ENCODE results near the gene FSCN2.

Gene FSCN2

DNA sequence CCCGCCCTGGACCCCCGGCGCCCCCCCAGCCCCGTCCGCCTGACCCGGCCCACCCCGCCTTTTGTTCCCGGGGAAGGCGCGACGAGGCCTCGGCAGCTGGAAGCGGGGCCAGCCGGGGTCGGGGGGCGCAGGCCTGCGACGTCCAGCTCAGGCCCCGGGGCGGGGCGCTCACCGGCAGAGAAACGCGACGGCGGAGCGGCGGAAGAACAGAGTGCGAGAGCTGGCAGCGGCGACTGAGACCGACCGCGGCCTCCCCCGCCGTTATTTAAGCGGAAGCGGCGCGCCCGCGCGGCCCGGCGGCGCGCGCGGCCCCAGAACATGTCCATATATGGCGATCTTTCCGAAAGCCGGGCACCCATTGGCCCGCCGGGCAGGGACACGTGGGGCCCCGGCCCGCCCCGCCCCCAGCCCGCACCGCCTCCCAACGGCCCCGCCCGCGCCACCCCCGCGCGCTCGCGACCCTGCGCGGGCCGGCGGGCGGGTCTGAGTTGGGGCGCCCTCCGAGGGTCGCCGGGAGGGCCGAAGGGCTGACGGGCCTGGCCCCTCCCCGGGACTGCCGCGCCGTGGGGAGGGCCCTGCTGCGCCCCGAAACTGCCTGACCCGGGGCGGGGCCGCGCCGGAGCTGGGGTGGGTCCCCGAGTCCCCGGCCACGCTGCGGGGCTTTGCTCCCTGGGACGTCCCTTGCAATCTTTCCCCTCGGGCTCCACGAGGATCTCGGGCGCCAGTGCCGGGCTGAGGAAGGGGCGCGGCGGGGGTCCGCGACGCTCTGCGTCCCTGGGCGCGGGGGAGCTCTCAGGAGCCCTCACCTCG, 15.4 kb upstream of the FSCN2 start, which contains the start of gene ACTG1:
TSS of gene ACTG1 (minus strand) at position 238 of the 810 bp plus-strand sequence. CDS start 445 bp downstream, outside the sequence.
- peak; percentile 88 for DNase-seq

GRCh38 chr17:81513372-81513752, 14.8 kb upstream of the FSCN2 start:
- DNase-seq = peak; percentile 45

DNA sequence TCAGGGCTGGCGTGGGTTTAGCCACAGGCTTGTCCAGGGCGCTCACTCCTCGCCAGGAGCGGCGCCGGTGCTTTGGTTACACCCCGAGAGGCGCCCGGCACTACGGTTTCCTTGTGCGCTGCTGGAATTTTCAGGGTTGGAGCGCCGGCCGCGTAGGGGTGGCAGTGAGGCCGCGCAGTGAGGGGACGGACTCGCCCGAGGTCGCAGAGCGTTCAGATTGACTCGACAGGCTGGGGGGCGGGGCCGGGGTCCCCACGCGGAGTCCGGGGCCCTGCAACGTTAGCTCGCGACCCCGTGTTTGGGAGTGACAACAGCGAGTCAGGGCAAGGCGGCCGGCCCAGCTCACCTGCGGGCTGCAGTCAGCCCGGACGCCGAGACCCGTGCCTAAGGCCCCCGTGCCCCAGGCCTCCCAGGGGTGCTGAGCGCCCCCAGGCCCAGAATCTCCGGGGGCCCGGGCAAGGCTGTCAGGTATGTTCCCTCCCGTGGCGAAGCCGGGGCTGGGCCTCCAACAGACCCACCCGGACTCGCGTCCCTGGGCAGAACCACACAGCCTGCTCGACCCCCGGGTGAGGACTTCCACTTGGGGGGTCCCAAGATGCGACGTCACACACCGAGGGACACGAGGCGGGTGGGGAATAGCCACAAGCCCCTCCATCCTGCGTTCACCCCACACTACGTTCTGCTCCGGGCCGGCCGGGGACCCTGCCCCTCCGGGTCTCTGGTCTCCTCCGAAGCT, 14.3 kb upstream of the FSCN2 start:
- DNase-seq = peak; percentile 40

GRCh38 chr17:81514489-81514738, 13.8 kb upstream of the FSCN2 start:
- no peak for DNase-seq

DNA sequence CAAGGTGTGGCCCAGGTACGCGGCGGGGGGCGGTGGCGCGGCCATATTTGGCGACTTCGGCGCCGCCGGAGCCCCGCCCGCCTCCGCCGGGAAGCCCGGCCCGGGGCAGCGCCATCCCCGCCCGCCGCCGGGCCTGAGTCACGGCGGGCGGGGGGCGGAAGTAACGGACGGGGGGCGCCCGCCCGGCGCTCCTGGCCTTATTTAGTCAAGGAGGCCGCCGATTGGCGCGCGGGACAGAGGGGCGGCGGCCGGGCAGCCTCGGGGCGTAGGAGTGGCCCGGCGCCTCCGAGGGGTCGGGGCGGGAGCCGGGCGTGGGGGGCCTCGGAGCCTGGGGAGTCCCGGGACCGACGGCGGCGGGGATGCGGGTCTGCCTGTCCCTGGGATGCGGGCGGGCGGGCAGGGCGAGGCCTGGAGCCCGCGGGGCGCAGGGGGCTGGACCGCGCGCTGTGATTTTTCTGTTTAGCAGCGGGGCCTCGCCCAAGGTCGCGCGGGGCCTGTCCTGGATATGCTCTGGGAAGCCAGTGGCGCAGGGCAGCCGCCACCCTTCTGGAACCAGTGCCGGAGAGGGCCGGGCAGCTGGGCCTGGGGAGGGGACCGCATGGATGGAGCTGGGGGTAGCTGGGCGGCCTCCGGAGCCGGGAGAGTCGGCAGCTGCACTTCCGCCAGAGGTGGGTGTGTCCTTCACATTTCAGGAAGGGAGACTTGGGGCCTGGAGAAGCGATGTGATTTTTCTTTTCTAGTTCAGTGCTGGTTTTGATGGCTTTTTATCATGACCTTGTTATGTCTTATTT, 13.2 kb upstream of the FSCN2 start:
- peak; percentile 42 for DNase-seq

DNA sequence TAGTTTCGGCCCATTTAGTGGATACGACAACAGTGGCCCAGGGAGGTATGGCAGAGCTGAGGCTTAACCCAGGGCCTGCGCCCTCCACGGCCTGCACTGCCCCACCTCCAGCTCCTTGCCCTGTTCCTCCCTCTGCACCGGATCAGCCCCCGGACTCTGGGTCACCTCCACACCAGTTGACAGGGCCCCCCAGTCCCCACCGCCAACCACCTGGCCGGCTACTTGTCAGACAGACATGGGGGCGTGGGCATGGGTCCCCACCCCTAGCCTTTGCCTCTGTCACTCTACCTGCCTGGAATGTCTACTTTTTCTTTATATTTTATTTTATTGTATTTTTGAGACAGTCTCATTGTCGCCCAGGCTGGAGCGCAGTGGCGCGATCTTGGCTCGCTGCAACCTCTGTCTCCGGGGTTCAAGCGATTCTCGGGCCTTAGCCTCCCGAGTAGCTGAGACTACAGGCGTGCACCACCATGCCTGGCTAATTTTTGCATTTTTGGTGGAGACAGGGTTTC, 12.6 kb upstream of the FSCN2 start:
- DNase-seq = no peak

DNA sequence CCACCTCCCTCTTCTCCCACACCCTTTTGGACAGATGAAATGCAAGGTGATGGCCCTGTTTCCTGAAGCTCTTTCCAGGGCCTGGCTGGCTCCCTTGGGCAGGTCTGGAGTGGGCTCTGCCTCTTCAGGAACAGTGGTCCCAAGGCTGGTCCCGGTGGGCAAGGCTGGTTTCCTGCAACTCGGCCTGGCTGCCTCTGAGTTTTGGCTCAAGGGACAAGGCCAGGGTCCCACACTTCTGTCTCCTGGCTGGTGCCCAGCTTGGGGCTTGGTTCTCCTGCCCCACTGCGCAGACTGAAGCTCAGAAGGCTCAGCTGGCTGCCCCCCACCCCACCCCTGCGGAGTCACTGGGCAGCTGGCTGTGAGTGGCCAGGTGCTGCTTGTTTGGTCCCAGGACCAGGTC, 11.7 kb upstream of the FSCN2 start:
- DNase-seq = no peak

GRCh38 chr17:81517009-81517338, 11.2 kb upstream of the FSCN2 start:
- DNase-seq = no peak

DNA sequence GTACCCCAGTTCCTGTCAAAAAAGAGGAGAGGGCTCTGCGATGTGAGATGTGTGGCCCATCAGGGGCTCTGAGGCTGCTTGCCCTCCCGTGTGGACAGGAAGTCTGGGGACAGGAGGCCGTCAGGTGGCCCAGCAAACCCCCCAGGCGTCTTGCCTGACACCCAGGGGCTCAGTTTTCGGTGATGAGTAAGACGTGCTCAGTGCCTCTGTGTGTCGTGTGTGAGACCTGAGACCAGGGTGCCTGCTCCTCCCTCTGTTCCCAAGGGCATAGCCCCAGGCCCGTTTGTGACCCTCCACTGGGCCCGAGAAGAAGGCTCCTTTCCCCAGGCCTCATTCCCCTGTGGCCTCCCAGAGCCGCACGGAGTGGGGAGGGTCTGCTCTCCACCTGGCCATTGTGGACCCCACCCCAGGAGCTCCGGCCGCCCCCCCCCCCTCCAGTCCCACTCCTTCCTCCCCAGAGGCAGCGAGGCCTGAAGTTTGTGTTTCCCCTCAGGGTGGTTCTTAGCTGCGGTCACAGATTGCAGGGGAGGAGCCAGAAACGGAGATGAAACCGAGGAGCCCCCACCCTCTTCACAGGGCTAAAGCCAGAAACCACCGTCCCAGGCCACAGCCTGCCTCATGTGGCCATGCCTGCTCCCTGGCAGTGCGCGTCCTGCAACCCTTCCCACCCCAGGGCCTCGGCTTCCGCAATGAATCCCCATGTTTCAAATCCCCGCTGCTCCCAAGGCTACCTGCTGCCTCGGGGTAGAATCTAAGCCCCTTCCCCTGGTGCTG, 10.7 kb upstream of the FSCN2 start:
- DNase-seq = no peak

- no peak for DNase-seq
Observed at GRCh38 chr17:81518113-81518784, 9.9 kb upstream of the FSCN2 start.

DNA sequence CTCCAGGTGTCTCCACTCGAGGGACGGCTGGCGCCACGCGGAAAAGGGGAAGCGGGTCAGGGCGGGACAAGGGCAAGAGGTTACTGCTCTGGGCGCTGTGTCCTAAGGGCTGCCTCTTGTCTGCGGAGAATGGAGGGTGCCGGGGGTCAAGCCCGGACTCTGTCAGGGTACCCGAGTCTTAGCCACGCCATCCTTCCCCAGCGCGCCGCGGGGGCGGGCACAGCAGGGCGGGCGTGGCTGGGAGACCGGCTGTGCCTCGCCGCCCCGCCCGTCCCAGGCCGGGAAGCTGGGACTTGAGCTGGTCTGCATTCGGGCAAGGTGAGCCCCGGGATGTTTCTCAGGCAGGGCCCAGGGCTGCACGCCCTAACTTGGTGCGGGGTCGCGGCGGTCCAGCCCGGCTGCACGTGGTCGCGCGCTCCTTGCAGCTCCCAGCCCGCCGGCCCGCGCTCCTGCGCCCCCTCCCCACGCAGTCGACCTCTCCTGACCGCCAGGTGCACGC, 9.3 kb upstream of the FSCN2 start:
- no peak for DNase-seq

- DNase-seq = peak; percentile 58
Observed at GRCh38 chr17:81519284-81520020, 8.7 kb upstream of the FSCN2 start.

DNA sequence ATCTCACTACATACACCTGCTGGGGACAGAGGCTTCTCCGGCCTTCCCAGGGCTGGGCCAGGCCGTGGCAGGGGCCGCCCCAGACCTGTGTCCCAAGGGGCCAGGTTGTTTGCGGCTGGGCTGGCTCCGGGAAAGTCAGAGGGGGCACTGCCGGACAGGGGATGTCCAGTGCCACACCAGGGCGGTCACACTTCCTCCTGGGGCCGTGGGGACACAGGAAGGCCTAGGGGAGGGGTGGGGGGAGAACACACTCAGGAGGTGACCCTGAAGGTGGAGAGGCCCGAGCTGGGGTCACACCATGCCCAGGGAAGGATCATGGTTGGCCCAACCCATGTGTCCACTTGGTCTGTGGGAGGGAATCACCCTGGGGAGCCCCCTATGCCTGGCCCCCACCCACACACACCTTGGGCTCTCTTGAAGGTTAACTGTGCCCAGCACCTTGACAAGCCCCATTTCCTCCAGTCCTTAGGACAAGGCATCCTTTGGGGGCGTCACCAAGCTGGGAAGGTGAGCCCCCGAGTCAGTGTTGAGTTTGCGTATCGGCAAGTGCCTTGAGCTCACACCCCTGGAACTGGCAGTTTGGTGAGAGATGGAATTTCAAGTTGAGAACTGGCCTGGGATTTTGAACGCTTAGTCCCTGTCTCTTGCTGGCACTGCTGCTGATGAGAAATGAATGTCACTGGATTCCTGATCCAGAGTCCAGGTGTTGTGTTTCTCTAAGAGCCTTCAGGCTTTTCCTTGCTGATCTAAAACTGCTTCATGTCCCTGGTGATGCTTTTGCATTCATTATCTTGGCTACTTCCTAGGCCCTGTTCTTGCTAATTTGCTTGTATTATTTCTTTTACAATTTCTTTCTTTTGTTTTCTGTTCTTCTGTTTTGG, 7.9 kb upstream of the FSCN2 start:
- DNase-seq = no peak

DNA sequence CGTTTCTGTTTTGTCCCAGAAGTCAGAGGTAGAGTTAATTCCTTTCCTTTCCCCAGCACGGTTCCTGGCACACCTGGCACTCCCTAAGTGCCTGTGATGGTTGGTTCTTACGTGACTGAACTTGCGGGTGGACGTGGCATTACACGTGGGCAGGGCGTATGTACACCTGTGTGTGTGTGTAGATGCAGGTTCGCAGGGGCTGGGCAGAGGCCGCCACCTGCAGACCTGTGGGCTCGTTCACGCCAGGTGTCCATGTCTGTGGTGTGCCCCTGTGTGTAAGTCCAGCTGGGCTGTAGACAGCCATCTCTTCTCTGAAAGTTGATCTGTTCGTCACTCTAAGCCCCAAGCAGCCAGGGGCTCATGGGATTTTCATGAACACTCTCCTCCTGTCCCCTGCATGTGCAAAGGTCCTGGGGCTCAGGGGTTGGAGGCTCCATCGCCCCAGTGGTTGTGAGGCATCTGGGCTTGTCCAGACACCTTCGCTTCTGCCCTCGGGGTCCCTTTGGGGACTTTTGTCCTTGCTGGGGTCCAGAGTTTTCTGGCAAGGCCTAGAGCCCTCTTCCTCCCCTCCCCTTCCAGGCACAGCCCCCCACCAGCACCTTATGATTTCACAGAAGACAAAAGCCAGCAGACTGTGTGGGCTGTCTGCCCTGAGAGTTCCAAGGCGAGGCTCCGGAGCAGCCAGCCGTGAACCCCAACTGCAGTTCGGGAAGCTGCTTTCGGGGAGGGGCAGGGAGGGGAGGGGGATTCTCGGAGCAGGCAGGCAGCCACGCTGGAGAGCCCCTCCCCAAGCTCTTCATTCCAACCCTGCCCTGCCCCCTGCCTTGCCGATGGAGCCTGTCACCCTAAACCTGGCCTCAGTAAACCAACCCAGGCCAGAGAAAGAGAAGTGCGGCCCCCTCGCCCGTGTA, 5.4 kb upstream of the FSCN2 start:
- DNase-seq = no peak

- no peak for DNase-seq
Observed at GRCh38 chr17:81523402-81524038, 4.7 kb upstream of the FSCN2 start.

GRCh38 chr17:81524039-81524864, 3.9 kb upstream of the FSCN2 start:
- no peak for DNase-seq

- no peak for DNase-seq
Observed at GRCh38 chr17:81524865-81525159, 3.4 kb upstream of the FSCN2 start.

All from effector CD8-positive, alpha-beta T cell (primary cell).